HL-60 (cell line): ENCODE data around the gene JPT2.
"Not testable (repeated sequence)": the region's sequence is repeated elsewhere in the genome, so short reads cannot be mapped to it uniquely, and the experiment has no call there.

Experiments used
- DNase-seq, 2 experiments: peaks; one replicate each; pipeline ENCODE4 v3.0.0-alpha.2; 2010 to 2020; ENCODE audit warnings: low read depth in 1 of 2, low spot score in 1 of 2
- H3K27ac ChIP-seq: fragments of 250-450 bp; sonication (Bioruptor Pico); replicated peaks from 2 replicates; pipeline ENCODE4 v1.5.1; 2020; ENCODE audit warnings: mild to moderate bottlenecking, moderate library complexity
- H3K27me3 ChIP-seq: fragments of 250-450 bp; sonication (Bioruptor Pico); 2 replicates; pipeline ENCODE4 v1.5.1; 2021; ENCODE audit warnings: mild to moderate bottlenecking, moderate library complexity; ENCODE audit not compliant: insufficient read depth, poor library complexity, severe bottlenecking
- H3K4me3 ChIP-seq: replicated peaks from 2 replicates; pipeline ENCODE4 v1.5.1; 2011; ENCODE audit warnings: mild to moderate bottlenecking, control low read depth, low read length; ENCODE audit not compliant: insufficient read depth
- GABPA ChIP-seq: IDR thresholded peaks from 2 replicates; pipeline ENCODE4 v1.6.1; 2012; ENCODE audit warnings: low read depth
- POLR2AphosphoS5 ChIP-seq: IDR thresholded peaks from 2 replicates; pipeline ENCODE4 v1.6.1; 2012; ENCODE audit warnings: low read depth
- SPI1 ChIP-seq: IDR thresholded peaks from 2 replicates; pipeline ENCODE4 v1.6.1; 2012; ENCODE audit warnings: low read depth, mild to moderate bottlenecking, borderline replicate concordance
- TF ChIP-seq, protein P1 (sequence below): IDR thresholded peaks from 2 replicates; pipeline ENCODE4 v1.6.1; 2012; ENCODE audit warnings: low read depth; ENCODE audit not compliant: insufficient replicate concordance
- TF ChIP-seq, protein P2 (sequence below): IDR thresholded peaks from one replicate; pipeline ENCODE4 v1.5.1; 2011; ENCODE audit warnings: low read length, control low read depth, inconsistent platforms; ENCODE audit not compliant: insufficient read depth

The JPT2 gene

DNA sequence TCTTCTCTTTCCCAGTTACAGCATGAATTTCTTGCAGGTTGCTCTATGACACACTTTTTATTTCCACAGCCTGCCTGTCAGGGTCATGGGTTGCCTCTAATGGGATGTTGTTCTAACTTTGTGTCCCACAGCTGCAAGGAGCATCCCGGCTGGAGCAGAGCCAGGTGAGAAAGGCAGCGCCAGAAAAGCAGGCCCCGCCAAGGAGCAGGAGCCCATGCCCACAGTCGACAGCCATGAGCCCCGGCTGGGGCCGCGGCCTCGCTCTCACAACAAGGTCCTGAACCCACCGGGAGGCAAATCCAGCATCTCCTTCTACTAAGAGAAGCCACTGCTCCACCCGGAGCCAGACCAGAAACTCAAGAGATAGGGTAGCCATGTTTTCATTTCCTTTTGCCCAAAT is 20.6 kb downstream of the JPT2 start:
- no peak for DNase-seq
- TF ChIP-seq GABPA (no peak), SPI1 (no peak), POLR2AphosphoS5 (no peak)
- TF ChIP-seq, protein P1, sequence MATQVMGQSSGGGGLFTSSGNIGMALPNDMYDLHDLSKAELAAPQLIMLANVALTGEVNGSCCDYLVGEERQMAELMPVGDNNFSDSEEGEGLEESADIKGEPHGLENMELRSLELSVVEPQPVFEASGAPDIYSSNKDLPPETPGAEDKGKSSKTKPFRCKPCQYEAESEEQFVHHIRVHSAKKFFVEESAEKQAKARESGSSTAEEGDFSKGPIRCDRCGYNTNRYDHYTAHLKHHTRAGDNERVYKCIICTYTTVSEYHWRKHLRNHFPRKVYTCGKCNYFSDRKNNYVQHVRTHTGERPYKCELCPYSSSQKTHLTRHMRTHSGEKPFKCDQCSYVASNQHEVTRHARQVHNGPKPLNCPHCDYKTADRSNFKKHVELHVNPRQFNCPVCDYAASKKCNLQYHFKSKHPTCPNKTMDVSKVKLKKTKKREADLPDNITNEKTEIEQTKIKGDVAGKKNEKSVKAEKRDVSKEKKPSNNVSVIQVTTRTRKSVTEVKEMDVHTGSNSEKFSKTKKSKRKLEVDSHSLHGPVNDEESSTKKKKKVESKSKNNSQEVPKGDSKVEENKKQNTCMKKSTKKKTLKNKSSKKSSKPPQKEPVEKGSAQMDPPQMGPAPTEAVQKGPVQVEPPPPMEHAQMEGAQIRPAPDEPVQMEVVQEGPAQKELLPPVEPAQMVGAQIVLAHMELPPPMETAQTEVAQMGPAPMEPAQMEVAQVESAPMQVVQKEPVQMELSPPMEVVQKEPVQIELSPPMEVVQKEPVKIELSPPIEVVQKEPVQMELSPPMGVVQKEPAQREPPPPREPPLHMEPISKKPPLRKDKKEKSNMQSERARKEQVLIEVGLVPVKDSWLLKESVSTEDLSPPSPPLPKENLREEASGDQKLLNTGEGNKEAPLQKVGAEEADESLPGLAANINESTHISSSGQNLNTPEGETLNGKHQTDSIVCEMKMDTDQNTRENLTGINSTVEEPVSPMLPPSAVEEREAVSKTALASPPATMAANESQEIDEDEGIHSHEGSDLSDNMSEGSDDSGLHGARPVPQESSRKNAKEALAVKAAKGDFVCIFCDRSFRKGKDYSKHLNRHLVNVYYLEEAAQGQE = no peak
- TF ChIP-seq, protein P2, sequence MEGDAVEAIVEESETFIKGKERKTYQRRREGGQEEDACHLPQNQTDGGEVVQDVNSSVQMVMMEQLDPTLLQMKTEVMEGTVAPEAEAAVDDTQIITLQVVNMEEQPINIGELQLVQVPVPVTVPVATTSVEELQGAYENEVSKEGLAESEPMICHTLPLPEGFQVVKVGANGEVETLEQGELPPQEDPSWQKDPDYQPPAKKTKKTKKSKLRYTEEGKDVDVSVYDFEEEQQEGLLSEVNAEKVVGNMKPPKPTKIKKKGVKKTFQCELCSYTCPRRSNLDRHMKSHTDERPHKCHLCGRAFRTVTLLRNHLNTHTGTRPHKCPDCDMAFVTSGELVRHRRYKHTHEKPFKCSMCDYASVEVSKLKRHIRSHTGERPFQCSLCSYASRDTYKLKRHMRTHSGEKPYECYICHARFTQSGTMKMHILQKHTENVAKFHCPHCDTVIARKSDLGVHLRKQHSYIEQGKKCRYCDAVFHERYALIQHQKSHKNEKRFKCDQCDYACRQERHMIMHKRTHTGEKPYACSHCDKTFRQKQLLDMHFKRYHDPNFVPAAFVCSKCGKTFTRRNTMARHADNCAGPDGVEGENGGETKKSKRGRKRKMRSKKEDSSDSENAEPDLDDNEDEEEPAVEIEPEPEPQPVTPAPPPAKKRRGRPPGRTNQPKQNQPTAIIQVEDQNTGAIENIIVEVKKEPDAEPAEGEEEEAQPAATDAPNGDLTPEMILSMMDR = no peak
- Histone ChIP-seq H3K27ac (no peak overlapping the region), H3K27me3 (no peaks in the 10 kb centered on the region), H3K4me3 (no peak overlapping the region)

DNA sequence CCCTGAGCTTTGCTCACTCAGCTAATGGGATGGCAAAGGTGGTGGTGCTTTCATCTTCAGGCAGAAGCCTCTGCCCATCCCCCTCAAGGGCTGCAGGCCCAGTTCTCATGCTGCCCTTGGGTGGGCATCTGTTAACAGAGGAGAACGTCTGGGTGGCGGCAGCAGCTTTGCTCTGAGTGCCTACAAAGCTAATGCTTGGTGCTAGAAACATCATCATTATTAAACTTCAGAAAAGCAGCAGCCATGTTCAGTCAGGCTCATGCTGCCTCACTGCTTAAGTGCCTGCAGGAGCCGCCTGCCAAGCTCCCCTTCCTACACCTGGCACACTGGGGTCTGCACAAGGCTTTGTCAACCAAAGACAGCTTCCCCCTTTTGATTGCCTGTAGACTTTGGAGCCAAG is 22.2 kb downstream of the JPT2 start:
- no peaks in the 10 kb centered on the region for H3K27me3 ChIP-seq
- no peak for TF ChIP-seq SPI1
- no peak for TF ChIP-seq POLR2AphosphoS5
- TF ChIP-seq, protein P1 = no peak
- TF ChIP-seq, protein P2 = no peak
- TF ChIP-seq GABPA = no peak
- DNase-seq = no peak

DNA sequence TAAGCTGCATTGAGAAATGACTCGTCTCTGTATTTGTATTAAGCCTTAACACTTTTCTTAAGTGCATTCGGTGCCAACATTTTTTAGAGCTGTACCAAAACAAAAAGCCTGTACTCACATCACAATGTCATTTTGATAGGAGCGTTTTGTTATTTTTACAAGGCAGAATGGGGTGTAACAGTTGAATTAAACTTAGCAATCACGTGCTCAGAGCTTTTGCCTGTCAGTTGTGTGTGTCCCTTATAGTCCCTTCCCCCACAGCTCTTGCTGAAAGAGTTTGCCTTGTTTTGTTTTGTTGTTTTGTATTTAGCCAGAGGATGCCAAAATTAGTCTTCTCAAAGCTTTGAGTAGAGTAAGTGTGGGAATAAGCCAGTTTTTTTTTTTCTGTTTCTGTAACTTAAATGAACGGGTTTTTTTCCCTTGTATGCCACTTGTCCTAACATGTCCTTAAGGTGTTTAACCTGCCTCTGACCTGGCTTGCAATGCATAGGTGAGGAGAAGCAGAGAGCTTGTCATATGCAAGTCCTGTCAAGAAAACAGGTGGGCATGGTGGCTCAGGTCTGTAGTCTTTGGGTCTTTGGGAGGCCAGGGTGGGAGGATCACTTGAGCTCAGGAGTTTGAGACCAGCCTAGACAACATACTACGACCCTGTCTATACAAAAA is 23.3 kb downstream of the JPT2 start:
- TF ChIP-seq POLR2AphosphoS5 (no peak), GABPA (no peak), SPI1 (no peak)
- TF ChIP-seq, protein P1 = no peak
- TF ChIP-seq, protein P2 = no peak
- H3K27me3 ChIP-seq = no peaks in the 10 kb centered on the region
- H3K27ac ChIP-seq = no peak overlapping the region
- no peak for DNase-seq
- no peak overlapping the region for H3K4me3 ChIP-seq

More for the DNA sequence above, 22.2 kb downstream of the JPT2 start:
- Histone ChIP-seq H3K27ac (no peak overlapping the region), H3K4me3 (no peak overlapping the region)

DNA sequence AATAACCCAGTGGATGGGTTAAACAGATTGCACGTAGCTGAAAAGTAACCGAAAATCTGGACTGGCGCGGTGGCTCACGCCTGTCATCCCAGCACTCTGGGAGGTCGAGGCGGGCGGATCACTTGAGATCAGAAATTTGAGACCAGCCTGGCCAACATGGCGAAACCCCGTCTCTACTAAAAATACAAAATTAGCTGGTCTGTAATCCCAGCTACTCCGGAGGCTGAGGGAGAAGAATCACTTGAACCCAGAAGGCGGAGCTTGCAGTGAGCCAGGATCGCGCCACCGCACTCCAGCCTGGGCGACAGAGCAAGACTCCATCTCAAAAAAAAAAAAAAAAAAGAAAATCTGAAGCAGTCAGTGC is 27.2 kb downstream of the JPT2 start:
- H3K27me3 ChIP-seq = not testable (repeated sequence)
- Histone ChIP-seq H3K4me3 (peak overlapping the region; percentile 77), H3K27ac (peak overlapping the region; percentile 76)
- peak; percentile 21 to 55 for DNase-seq
